Spleen (tissue), 11 donors: ENCODE measurements around the gene OXCT1. TPM values are rescaled to one million over a fixed set of nuclear protein-coding genes. Genes with fewer than 3 reads are reported as not detected.
"Not testable (repeated sequence)": the region's sequence is repeated elsewhere in the genome, so short reads cannot be mapped to it uniquely, and the experiment has no call there.

Source experiments
- DNase-seq: peaks from one replicate; pipeline ENCODE4 v3.0.0-alpha.2; 2020
- H3K27ac ChIP-seq, 8 donors: fragments of 200-600 bp; sonication (generic) in 7 of 8; 1 replicate in 4 of 8; 2 replicates in 4 of 8; pipeline versions ENCODE4 v1.5.0 to v1.8.0; 2016 to 2021; ENCODE audit warnings: inconsistent platforms in 4 of 8, mild to moderate bottlenecking in 4 of 8, moderate library complexity in 1 of 8
- H3K27me3 ChIP-seq, 7 donors: fragments of 200-600 bp; sonication (generic) in 6 of 7; replicated peaks in 1 of 7; 1 replicate in 4 of 7; 2 replicates in 3 of 7; pipeline versions ENCODE4 v1.5.0 to v1.8.0; 2016 to 2021; ENCODE audit warnings: inconsistent platforms in 3 of 7, mild to moderate bottlenecking in 1 of 7
- H3K36me3 ChIP-seq, 6 donors: fragments of 200-600 bp; sonication (generic) in 5 of 6; 1 replicate in 4 of 6; 2 replicates in 2 of 6; pipeline versions ENCODE4 v1.5.0 to v1.8.0; 2016 to 2021; ENCODE audit warnings: inconsistent platforms in 2 of 6
- H3K4me1 ChIP-seq, 6 donors: fragments of 200-600 bp; sonication (generic) in 5 of 6; 1 replicate in 3 of 6; 2 replicates in 3 of 6; pipeline versions ENCODE4 v1.5.0 to v1.8.0; 2016 to 2021; ENCODE audit warnings: inconsistent platforms in 3 of 6
- H3K4me3 ChIP-seq, 8 donors: fragments of 200-600 bp; sonication (generic) in 7 of 8; 1 replicate in 4 of 8; 2 replicates in 4 of 8; pipeline versions ENCODE4 v1.5.0 to v1.8.0; 2016 to 2021; ENCODE audit warnings: inconsistent platforms in 4 of 8, mild to moderate bottlenecking in 4 of 8, moderate library complexity in 2 of 8
- H3K9me3 ChIP-seq, 8 donors: fragments of 200-600 bp; sonication (generic) in 7 of 8; 1 replicate in 4 of 8; 2 replicates in 4 of 8; pipeline versions ENCODE4 v1.5.0 to v1.8.0; 2016 to 2021; ENCODE audit warnings: inconsistent platforms in 4 of 8
- CTCF ChIP-seq, 11 experiments: fragments of 200-600 bp in 7 of 11; fragments of 450-650 bp in 4 of 11; sonication (generic) in 4 of 11; IDR thresholded peaks in 8 of 11; conservative IDR thresholded peaks in 3 of 11; 1 replicate in 7 of 11; 2 replicates in 4 of 11; pipeline versions ENCODE4 v1.4.0 to v1.8.0; 2016 to 2021; ENCODE audit warnings: antibody characterized with exemption in 11 of 11, inconsistent platforms in 4 of 11, mild to moderate bottlenecking in 1 of 11
- POLR2A ChIP-seq, 3 donors: fragments of 450-650 bp; IDR thresholded peaks; one replicate each; pipeline ENCODE4 v1.5.1; 2017; ENCODE audit warnings: antibody characterized with exemption in 3 of 3, mild to moderate bottlenecking in 1 of 3
- POLR2AphosphoS5 ChIP-seq, 3 donors: sonication (generic); formaldehyde crosslinking; IDR thresholded peaks; one replicate each; pipeline ENCODE4 v1.5.1; 2017; ENCODE audit warnings: antibody characterized with exemption in 3 of 3
- WGBS, 5 donors: extraction: QIAGEN DNeasy Blood & Tissue Kit in 3 of 5; methylation state at CpG; one replicate each; pipeline versions ENCODE4 v1.1.5 to v1.1.7; 2013 to 2018; 5-methylcytosine and 5-hydroxymethylcytosine counted together
- intact Hi-C: fragments of 100-400 bp; cut with DNase I; formaldehyde crosslinking; loops from one replicate; pipeline ENCODE4 v1.15.0; 2023; ENCODE audit warnings: low total_unique reads
- polyA plus RNA-seq, 3 donors: library from polyadenylated mRNA; stranded (reverse); fragments of 200-250 nt; gene quantifications; one replicate each; pipeline ENCODE4 v1.2.1, GENCODE V29; 2013
- total RNA-seq, 7 donors: library from RNA; depleted of rRNA in 3 of 7; stranded (reverse); fragments of >200 nt in 3 of 7; fragmentation: NEBNext Ultra II Directional in 4 of 7; extraction: Animal tissue kit (Norgen Biotek cat#: 25700) in 4 of 7; gene quantifications; one replicate each; pipeline versions ENCODE4 v1.1.0 to v1.2.1, GENCODE V29; 2016 to 2021
- donor health status: healthy with polysubstance abuse.
- donor health status: DM: no; HTN: no; CAD: no; lungs with moderate emphysema.
- donor health status: DM: no; HTN: no; CAD: no.
- donor health status: Bipolar disorder and iron deficiency.
- donor health status: healthy.
- donor health status: DM: no; HTN: no; CAD: no.
- donor health status: DM: yes; HTN: yes; CAD: no.

Gene OXCT1
- total and polyA plus RNA-seq, 10 donors, result 7.0 to 16.7 (median 13.5) TPM

DNA sequence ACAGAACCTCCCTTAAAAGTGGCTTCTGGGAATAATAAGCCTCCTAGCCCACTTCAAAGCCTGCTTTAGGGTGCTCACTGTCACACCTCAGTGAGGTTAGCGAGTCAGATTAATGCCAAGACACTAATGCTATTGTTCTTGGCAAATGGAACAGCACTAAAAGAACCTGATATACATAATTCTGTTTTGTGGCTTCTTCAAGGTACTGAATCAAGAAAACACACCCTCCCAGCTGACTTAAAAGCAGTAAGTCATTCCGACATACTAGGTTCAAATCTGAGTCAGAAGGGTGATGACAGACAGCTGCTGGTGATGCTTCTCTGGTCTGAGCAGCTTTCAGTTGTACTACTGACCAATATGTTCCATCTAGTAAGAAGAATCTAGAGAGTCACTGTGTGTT is 121.6 kb downstream of the OXCT1 start:
- H3K36me3 ChIP-seq, result peaks cover 0 to 68% (median 24%) of the 10 kb centered on the region in 6 donors
- DNase-seq, result no peak
- no peaks in the 10 kb centered on the region for H3K27me3 ChIP-seq
- TF ChIP-seq CTCF (IDR thresholded peaks at IDR 0.05 in 8 of 11, conservative IDR thresholded peaks at IDR 0.05 in 3 of 11) (no peak), POLR2AphosphoS5 (IDR thresholded peaks at IDR 0.05) (no peak), POLR2A (IDR thresholded peaks at IDR 0.05) (no peak)
- WGBS, 5 donors, result 86 to 93% (median 90%) methylated on average over 2 of the region's 2 CpGs
- no peaks in the 10 kb centered on the region for H3K4me1 ChIP-seq
- no peaks in the 10 kb centered on the region for H3K9me3 ChIP-seq
- intact Hi-C loops, result no loop called here
- H3K4me3 ChIP-seq, result no peak overlapping the region
- no peak overlapping the region for H3K27ac ChIP-seq

- H3K4me1 ChIP-seq, result no peaks in the 10 kb centered on the region
- DNase-seq, result no peak
- 71 to 93% (median 88%) methylated on average over 1 of the region's 1 CpG for WGBS, 5 donors
These were observed 122.5 kb downstream of the OXCT1 start for GRCh38 chr5:41747708-41748107.

DNA sequence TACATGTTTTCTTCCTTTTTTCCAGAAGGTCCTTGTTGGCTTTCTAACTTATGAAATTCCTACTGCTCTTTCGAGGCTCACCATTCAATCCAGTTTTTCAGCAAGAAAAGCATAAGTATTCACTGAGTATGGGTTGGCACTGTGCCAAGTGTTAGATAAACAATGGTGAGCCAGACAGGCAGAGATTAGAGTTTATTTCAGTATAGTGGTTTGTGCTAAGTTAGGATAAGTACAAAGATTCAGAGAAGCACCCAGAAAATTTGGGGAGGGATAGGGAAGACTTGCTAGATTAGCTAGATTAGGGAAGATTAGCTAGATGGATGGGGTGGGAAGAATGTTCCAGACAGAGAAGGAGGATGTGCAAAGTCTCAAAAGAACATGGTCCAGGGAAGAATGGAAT is 122.9 kb downstream of the OXCT1 start:
- Histone ChIP-seq H3K36me3 (peaks cover 0 to 60% (median 24%) of the 10 kb centered on the region in 6 donors), H3K27ac (no peak overlapping the region), H3K27me3 (no peaks in the 10 kb centered on the region), H3K9me3 (peaks cover 0 to 4% (median 0%) of the 10 kb centered on the region in 8 donors), H3K4me3 (no peak overlapping the region), H3K4me1 (no peaks in the 10 kb centered on the region)
- intact Hi-C loops, result no loop called here
- TF ChIP-seq POLR2AphosphoS5 (IDR thresholded peaks at IDR 0.05) (no peak), CTCF (IDR thresholded peaks at IDR 0.05 in 8 of 11, conservative IDR thresholded peaks at IDR 0.05 in 3 of 11) (no peak), POLR2A (IDR thresholded peaks at IDR 0.05) (no peak)
- DNase-seq, result no peak
- WGBS, 5 donors, result 56 to 77% (median 68%) methylated on average over 1 of the region's 1 CpG

More at GRCh38 chr5:41747708-41748107, 122.5 kb downstream of the OXCT1 start:
- Histone ChIP-seq H3K9me3 (peaks cover 0 to under 1% (median 0%) of the 10 kb centered on the region in 8 donors), H3K27me3 (no peaks in the 10 kb centered on the region), H3K36me3 (peaks cover 0 to 63% (median 24%) of the 10 kb centered on the region in 6 donors), H3K4me3 (no peak overlapping the region), H3K27ac (no peak overlapping the region)
- intact Hi-C loops, result no loop called here
- TF ChIP-seq CTCF (IDR thresholded peaks at IDR 0.05 in 8 of 11, conservative IDR thresholded peaks at IDR 0.05 in 3 of 11) (no peak), POLR2AphosphoS5 (IDR thresholded peaks at IDR 0.05) (no peak), POLR2A (IDR thresholded peaks at IDR 0.05) (no peak)

DNA sequence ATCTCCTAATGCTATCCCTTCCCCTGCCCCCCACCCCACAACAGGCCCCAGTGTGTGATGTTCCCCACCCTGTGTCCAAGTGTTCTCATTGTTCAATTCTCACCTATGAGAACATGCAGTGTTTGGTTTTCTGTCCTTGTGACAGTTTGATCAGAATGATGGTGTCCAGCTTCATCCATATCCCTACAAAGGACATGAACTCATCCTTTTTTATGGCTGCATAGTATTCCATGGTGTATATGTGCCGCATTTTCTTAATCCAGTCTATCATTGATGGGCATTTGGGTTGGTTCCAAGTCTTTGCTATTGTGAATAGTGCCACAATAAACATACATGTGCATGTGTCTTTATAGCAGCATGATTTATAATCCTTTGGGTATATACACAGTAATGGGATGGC is 127.6 kb downstream of the OXCT1 start:
- intact Hi-C loops, H3K27me3 ChIP-seq: not testable (repeated sequence)
- WGBS, 5 donors, result 88 to 100% (median 95%) methylated on average over 1 of the region's 1 CpG

More for the DNA sequence above, 127.6 kb downstream of the OXCT1 start:
- H3K36me3 ChIP-seq, result peaks cover 0 to 74% (median 36%) of the 10 kb centered on the region in 6 donors
- DNase-seq, H3K4me3 ChIP-seq, H3K9me3 ChIP-seq, H3K27ac ChIP-seq, H3K4me1 ChIP-seq: not testable (repeated sequence)
